ENCODE measurements around the gene RRAGB. TPM values are rescaled to one million over a fixed set of nuclear protein-coding genes. Genes with fewer than 3 reads are reported as not detected.
"Not testable (repeated sequence)": the region's sequence is repeated elsewhere in the genome, so short reads cannot be mapped to it uniquely, and the experiment has no call there.

The RRAGB gene
- total RNA-seq, 2 donors from 2014 or later: 15.5 to 23.0 TPM

GRCh38 chrX:55731826-55732225, 14.3 kb downstream of the RRAGB start:
- Mint-ChIP-seq H3K4me3 (no peak overlapping the region), H3K36me3 (ENCODE audit: low read depth) (peaks cover 61% of the 10 kb centered on the region), H3K27ac (no peak overlapping the region), H3K9me3 (peaks cover 42% of the 10 kb centered on the region), H3K4me1 (peaks cover 4% of the 10 kb centered on the region), H3K27me3 (ENCODE audit: insufficient read depth) (no peaks in the 10 kb centered on the region)
- Histone ChIP-seq H3K4me3 (ENCODE audit: low read length) (no peak overlapping the region), H3K4me1 (ENCODE audit: control insufficient read depth, insufficient read depth, low read length) (no peaks in the 10 kb centered on the region), H3K9ac (ENCODE audit: extremely low read depth, low read length, poor library complexity, severe bottlenecking) (no peak overlapping the region), H3K27ac (ENCODE audit: low read depth, low read length) (no peak overlapping the region), H3K27me3 (ENCODE audit: control insufficient read depth, insufficient read depth, low read length, poor library complexity, severe bottlenecking) (no peaks in the 10 kb centered on the region), H3K9me3 (ENCODE audit: control insufficient read depth, low read length) (peaks cover 34% of the 10 kb centered on the region), H3K36me3 (ENCODE audit: control insufficient read depth, insufficient read depth, low read length) (peaks cover 82% of the 10 kb centered on the region)
- DNase-seq: no peak
- no peak for TF ChIP-seq CTCF (conservative IDR thresholded peaks at IDR 0.05)
- 100% methylated on average over 1 of the region's 2 CpGs; no CpG with 5 or more reads in 1 of the 2 experiments for WGBS, 2 experiments (ENCODE audit: insufficient coverage in 1 of 2, insufficient read length in 1 of 2)

- peaks cover 4% of the 10 kb centered on the region for H3K4me1 Mint-ChIP-seq
- H3K9me3 Mint-ChIP-seq: peaks cover 68% of the 10 kb centered on the region
- no peaks in the 10 kb centered on the region for H3K27me3 Mint-ChIP-seq (ENCODE audit: insufficient read depth)
- H3K36me3 Mint-ChIP-seq (ENCODE audit: low read depth): peaks cover 74% of the 10 kb centered on the region
- DNase-seq: no peak
- Histone ChIP-seq H3K4me3 (ENCODE audit: low read length) (no peak overlapping the region), H3K36me3 (ENCODE audit: control insufficient read depth, insufficient read depth, low read length) (peaks cover 76% of the 10 kb centered on the region), H3K27ac (ENCODE audit: low read depth, low read length) (no peak overlapping the region), H3K27me3 (ENCODE audit: control insufficient read depth, insufficient read depth, low read length, poor library complexity, severe bottlenecking) (no peaks in the 10 kb centered on the region), H3K9me3 (ENCODE audit: control insufficient read depth, low read length) (peaks cover 12% of the 10 kb centered on the region), H3K4me1 (ENCODE audit: control insufficient read depth, insufficient read depth, low read length) (no peaks in the 10 kb centered on the region), H3K9ac (ENCODE audit: extremely low read depth, low read length, poor library complexity, severe bottlenecking) (no peak overlapping the region)
- H3K27ac Mint-ChIP-seq: no peak overlapping the region
- TF ChIP-seq CTCF (conservative IDR thresholded peaks at IDR 0.05): no peak
- 89 to 100% methylated on average over 1 to 4 of the region's 4 CpGs for WGBS, 2 experiments (ENCODE audit: insufficient coverage in 1 of 2, insufficient read length in 1 of 2)
- no peak overlapping the region for H3K4me3 Mint-ChIP-seq
Measured at GRCh38 chrX:55738969-55739368, 21.4 kb downstream of the RRAGB start.

- Mint-ChIP-seq H3K9me3 (peaks cover 72% of the 10 kb centered on the region), H3K27ac (no peak overlapping the region), H3K36me3 (ENCODE audit: low read depth) (peaks cover 79% of the 10 kb centered on the region), H3K27me3 (ENCODE audit: insufficient read depth) (no peaks in the 10 kb centered on the region), H3K4me3 (no peak overlapping the region), H3K4me1 (no peaks in the 10 kb centered on the region)
- Histone ChIP-seq H3K9me3 (ENCODE audit: control insufficient read depth, low read length) (peaks cover 11% of the 10 kb centered on the region), H3K27me3 (ENCODE audit: control insufficient read depth, insufficient read depth, low read length, poor library complexity, severe bottlenecking) (no peaks in the 10 kb centered on the region), H3K9ac (ENCODE audit: extremely low read depth, low read length, poor library complexity, severe bottlenecking) (no peak overlapping the region), H3K27ac (ENCODE audit: low read depth, low read length) (no peak overlapping the region), H3K4me3 (ENCODE audit: low read length) (no peak overlapping the region), H3K36me3 (ENCODE audit: control insufficient read depth, insufficient read depth, low read length) (peaks cover 80% of the 10 kb centered on the region), H3K4me1 (ENCODE audit: control insufficient read depth, insufficient read depth, low read length) (no peaks in the 10 kb centered on the region)
- no peak for DNase-seq
- WGBS, 2 experiments (ENCODE audit: insufficient coverage in 1 of 2, insufficient read length in 1 of 2): 100% methylated on average over 2 of the region's 2 CpGs; no CpG with 5 or more reads in 1 of the 2 experiments
- no peak for TF ChIP-seq CTCF (conservative IDR thresholded peaks at IDR 0.05)
Measured at GRCh38 chrX:55742649-55743048, 25.1 kb downstream of the RRAGB start.

GRCh38 chrX:55748463-55748862, 30.9 kb downstream of the RRAGB start:
- not testable (repeated sequence) for H3K4me3 Mint-ChIP-seq; H3K27me3 Mint-ChIP-seq (ENCODE audit: insufficient read depth); H3K27ac Mint-ChIP-seq; DNase-seq; H3K27me3 ChIP-seq (ENCODE audit: control insufficient read depth, insufficient read depth, low read length, poor library complexity, severe bottlenecking); H3K4me1 ChIP-seq (ENCODE audit: control insufficient read depth, insufficient read depth, low read length); H3K4me1 Mint-ChIP-seq; H3K4me3 ChIP-seq (ENCODE audit: low read length); H3K27ac ChIP-seq (ENCODE audit: low read depth, low read length); H3K9ac ChIP-seq (ENCODE audit: extremely low read depth, low read length, poor library complexity, severe bottlenecking)
- H3K36me3 Mint-ChIP-seq (ENCODE audit: low read depth): peaks cover 51% of the 10 kb centered on the region
- peaks cover 60% of the 10 kb centered on the region for H3K36me3 ChIP-seq (ENCODE audit: control insufficient read depth, insufficient read depth, low read length)
- WGBS, 2 experiments (ENCODE audit: insufficient coverage in 1 of 2, insufficient read length in 1 of 2): 93% methylated on average over 19 of the region's 24 CpGs; no CpG with 5 or more reads in 1 of the 2 experiments
- peaks cover 43% of the 10 kb centered on the region for H3K9me3 Mint-ChIP-seq
- peaks cover 11% of the 10 kb centered on the region for H3K9me3 ChIP-seq (ENCODE audit: control insufficient read depth, low read length)
